ENCODE results near the gene ZNF454. TPM values are rescaled to one million over a fixed set of nuclear protein-coding genes. Genes with fewer than 3 reads are reported as not detected.

The ZNF454 gene
- total RNA-seq, 2 experiments from 2014 or later = not detected

DNA sequence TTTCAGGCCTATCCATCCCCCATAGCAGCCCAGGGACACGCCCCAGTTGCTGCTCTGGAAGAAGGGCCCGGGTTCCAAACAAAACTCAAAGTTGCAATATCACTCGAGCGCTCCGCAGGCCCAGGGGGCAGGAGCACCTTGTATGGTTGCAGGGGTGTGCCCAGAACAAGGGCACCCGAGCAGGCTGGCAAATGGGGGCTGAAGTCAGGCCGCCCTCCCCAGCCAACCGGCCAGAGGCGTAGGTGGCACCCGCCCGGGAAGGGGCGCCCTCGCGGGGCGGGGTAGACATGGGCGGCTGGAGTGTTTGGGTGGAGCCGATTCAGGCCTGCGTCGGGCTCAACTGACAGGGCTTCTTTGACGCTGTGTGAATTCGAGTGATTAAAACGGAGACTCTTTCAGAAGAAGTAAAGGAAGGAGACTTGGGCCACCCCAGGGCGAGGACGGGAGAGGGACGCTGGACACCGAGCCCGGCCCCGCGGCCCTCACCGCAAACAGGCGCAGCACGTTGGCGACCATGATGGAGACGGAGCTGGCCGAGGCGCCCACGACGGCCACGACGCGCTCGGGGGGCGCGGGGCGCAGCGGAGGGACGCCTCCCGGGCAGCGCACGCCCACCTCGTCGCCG lies 53.1 kb downstream of the ZNF454 start:
- no peak overlapping the region for H3K27ac Mint-ChIP-seq
- ChIA-PET CTCF (no interaction called here), POLR2A (no interaction called here)
- no peaks in the 10 kb centered on the region for H3K36me3 Mint-ChIP-seq (ENCODE audit: low read depth)
- H3K9me3 Mint-ChIP-seq = peaks cover 2% of the 10 kb centered on the region
- intact Hi-C loops (cut with micrococcal nuclease) = no loop called here
- DNase-seq = no peak
- TF ChIP-seq, protein P1, sequence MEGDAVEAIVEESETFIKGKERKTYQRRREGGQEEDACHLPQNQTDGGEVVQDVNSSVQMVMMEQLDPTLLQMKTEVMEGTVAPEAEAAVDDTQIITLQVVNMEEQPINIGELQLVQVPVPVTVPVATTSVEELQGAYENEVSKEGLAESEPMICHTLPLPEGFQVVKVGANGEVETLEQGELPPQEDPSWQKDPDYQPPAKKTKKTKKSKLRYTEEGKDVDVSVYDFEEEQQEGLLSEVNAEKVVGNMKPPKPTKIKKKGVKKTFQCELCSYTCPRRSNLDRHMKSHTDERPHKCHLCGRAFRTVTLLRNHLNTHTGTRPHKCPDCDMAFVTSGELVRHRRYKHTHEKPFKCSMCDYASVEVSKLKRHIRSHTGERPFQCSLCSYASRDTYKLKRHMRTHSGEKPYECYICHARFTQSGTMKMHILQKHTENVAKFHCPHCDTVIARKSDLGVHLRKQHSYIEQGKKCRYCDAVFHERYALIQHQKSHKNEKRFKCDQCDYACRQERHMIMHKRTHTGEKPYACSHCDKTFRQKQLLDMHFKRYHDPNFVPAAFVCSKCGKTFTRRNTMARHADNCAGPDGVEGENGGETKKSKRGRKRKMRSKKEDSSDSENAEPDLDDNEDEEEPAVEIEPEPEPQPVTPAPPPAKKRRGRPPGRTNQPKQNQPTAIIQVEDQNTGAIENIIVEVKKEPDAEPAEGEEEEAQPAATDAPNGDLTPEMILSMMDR (IDR thresholded peaks at IDR 0.05) = no peak
- H3K4me3 Mint-ChIP-seq = no peak overlapping the region
- H3K27me3 Mint-ChIP-seq = peaks cover 32% of the 10 kb centered on the region
- no peak for ATAC-seq
- H3K4me1 Mint-ChIP-seq (ENCODE audit: low read depth) = peaks cover 4% of the 10 kb centered on the region

DNA sequence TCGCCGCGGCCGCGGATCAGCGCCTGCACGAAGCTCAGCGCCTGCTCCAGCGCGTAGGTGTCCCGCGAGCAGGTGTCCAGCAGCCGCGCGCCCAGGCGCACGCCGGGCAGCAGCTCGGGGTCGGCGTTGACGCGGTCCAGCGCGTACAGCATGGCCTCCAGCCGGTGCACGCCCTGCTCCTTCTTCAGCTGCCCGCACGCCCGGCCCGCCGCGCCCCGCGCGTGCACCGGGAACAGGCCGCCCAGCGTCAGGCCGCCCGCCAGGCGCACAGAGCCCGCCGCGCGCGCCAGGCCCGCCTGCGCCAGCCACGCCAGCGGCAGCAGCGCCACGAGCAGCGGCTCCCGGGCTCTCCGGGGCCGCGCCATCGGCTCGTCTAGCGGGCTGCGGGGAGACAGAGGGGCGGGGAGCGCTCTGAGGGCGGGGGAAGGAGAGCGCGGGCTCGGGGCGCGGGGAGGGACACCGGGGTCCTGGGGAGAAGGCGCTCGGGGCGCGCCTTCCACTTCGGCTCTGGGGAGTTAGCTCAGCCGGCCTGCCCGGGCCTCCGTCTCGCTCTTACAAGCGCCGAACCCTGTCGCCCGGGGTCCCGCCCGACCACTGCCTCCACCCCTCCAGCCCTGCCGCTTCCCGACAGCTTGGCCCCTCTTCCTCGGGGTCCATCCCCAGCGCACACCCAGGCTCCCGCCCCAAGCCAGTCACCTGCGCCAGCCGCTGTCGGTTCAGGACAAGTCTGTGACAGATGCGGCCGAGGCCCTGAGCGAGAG lies 53.8 kb downstream of the ZNF454 start, which contains the start of gene GRM6:
Gene GRM6 (minus strand): TSS at position 741 of the 761 bp plus-strand sequence. CDS start 376 bp downstream, at position 365.
- CTCF ChIA-PET = no interaction called here
- Mint-ChIP-seq H3K27ac (no peak within 1 kb of the TSS), H3K4me3 (no peak within 1 kb of the TSS), H3K4me1 (ENCODE audit: low read depth) (peaks cover 4% of the 10 kb centered on the region), H3K9me3 (peaks cover 2% of the 10 kb centered on the region), H3K27me3 (peaks cover 32% of the 10 kb centered on the region), H3K36me3 (ENCODE audit: low read depth) (no peaks in the 10 kb centered on the region)
- POLR2A ChIA-PET = no interaction called here
- DNase-seq (no peak), ATAC-seq (no peak)
- intact Hi-C loops (cut with micrococcal nuclease) = no loop called here
- TF ChIP-seq, protein P1 (IDR thresholded peaks at IDR 0.05) = no peak

DNA sequence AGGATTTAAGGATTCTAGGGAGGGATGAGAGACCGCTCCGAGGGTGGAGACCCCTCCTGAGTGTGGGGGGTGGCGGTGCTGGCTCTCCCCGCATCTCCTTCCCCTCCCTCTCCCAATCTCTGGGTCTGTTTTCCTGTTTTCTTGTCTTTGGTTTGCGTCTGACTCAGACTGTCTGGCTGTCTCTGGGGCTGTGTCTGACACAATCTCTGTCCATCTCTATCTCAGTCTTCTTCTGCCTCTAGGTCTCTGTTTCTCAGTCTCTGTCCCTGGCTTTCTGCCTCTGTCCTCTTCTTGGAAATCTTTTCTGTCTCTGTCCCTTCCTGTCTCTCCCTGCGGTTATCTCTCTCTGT lies 54.3 kb downstream of the ZNF454 start:
- ChIA-PET CTCF (no interaction called here), POLR2A (no interaction called here)
- Mint-ChIP-seq H3K4me1 (ENCODE audit: low read depth) (peaks cover 4% of the 10 kb centered on the region), H3K36me3 (ENCODE audit: low read depth) (no peaks in the 10 kb centered on the region), H3K27ac (no peak overlapping the region), H3K27me3 (peaks cover 32% of the 10 kb centered on the region), H3K9me3 (peaks cover under 1% of the 10 kb centered on the region), H3K4me3 (no peak overlapping the region)
- intact Hi-C loops (cut with micrococcal nuclease) = no loop called here
- ATAC-seq = no peak
- TF ChIP-seq, protein P1 (IDR thresholded peaks at IDR 0.05) = no peak
- no peak for DNase-seq

DNA sequence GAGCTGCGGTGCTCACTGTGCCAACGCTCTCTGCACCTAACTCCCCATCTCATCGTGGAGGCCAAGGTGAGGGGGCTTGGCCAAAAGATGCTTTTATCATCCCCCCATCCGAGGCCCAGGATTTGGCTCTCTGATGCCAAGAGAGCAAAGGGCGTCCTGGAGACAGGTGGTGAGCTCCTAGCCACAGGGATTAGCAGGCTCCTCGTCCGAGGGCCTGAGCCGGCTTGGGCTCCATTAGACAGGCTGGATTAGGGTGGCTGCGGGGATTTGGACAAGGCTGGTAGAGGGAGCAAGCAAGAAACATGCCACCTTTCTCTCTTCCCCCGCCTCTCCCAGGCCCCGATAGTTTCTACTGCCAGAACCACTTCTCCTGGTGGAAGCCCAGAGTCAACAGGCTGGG lies 55.2 kb downstream of the ZNF454 start:
- TF ChIP-seq, protein P1 (IDR thresholded peaks at IDR 0.05) = no peak
- Mint-ChIP-seq H3K4me1 (ENCODE audit: low read depth) (peaks cover 4% of the 10 kb centered on the region), H3K9me3 (no peaks in the 10 kb centered on the region), H3K27me3 (peaks cover 34% of the 10 kb centered on the region), H3K36me3 (ENCODE audit: low read depth) (no peaks in the 10 kb centered on the region), H3K4me3 (no peak overlapping the region), H3K27ac (no peak overlapping the region)
- no peak for DNase-seq
- CTCF ChIA-PET = no interaction called here
- intact Hi-C loops (cut with micrococcal nuclease) = no loop called here
- POLR2A ChIA-PET = no interaction called here
- no peak for ATAC-seq

DNA sequence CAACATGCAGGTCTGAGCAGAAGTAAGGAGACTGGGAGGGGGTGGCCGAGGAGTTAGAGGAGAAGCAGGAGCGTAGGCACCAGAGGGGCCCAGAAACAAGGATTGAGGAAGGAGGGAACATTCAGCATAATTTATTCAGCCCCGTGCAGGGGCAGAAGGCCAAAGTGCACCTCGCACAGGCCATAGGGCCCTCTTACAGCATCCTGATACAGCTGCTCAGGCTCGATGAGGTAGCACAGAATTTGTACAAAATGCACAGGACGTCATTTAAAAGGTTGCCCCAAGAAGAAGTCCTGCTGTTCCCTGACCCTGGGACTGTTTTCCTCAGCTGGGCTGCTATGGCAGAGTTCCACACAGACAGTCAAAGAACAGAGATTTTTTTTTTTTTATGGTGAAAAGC lies 56.2 kb downstream of the ZNF454 start:
- no peak overlapping the region for H3K4me3 Mint-ChIP-seq
- H3K27ac Mint-ChIP-seq = no peak overlapping the region
- intact Hi-C loops (cut with micrococcal nuclease) = no loop called here
- no peaks in the 10 kb centered on the region for H3K9me3 Mint-ChIP-seq
- ATAC-seq = no peak
- peaks cover 4% of the 10 kb centered on the region for H3K4me1 Mint-ChIP-seq (ENCODE audit: low read depth)
- peaks cover 36% of the 10 kb centered on the region for H3K27me3 Mint-ChIP-seq
- TF ChIP-seq, protein P1 (IDR thresholded peaks at IDR 0.05) = no peak
- CTCF ChIA-PET = no interaction called here
- H3K36me3 Mint-ChIP-seq (ENCODE audit: low read depth) = no peaks in the 10 kb centered on the region
- POLR2A ChIA-PET = no interaction called here
- no peak for DNase-seq

Measured in activated CD8-positive, alpha-beta T cell treated with anti-CD3 and anti-CD28 coated beads for 36 hours (primary cell).